Measurements from ENCODE around the gene MAP4K2.

- TF ChIP-seq EZH2 (IDR thresholded peaks at IDR 0.05; ENCODE audit: low read depth, unreplicated experiment) (no peak), CTCF (conservative IDR thresholded peaks at IDR 0.05; ENCODE audit: low read depth in 2 of 2) (no peak), NANOG (IDR thresholded peaks at IDR 0.05; ENCODE audit: borderline replicate concordance) (no peak), REST (IDR thresholded peaks at IDR 0.05; ENCODE audit: unreplicated experiment) (no peak), POLR2AphosphoS5 (IDR thresholded peaks at IDR 0.05; ENCODE audit: low read depth) (peak; percentile 2; the same call in 1 of the 2 replicates), JUNB (IDR thresholded peaks at IDR 0.05; ENCODE audit: unreplicated experiment) (no peak), ZNF114 (CRISPR knock-in tag; IDR thresholded peaks at IDR 0.05) (no peak), EZH2phosphoT487 (IDR thresholded peaks at IDR 0.05; ENCODE audit: unreplicated experiment) (no peak)
These were observed 882 bp upstream of the MAP4K2 start for GRCh38 chr11:64803846-64804345.
